ENCODE results near the gene TRIM29.
"Not testable (repeated sequence)": the region's sequence is repeated elsewhere in the genome, so short reads cannot be mapped to it uniquely, and the experiment has no call there.

Gene TRIM29

GRCh38 chr11:120146413-120147093 is 8.6 kb upstream of the TRIM29 start:
- Histone ChIP-seq H3K27ac (replicated peaks; ENCODE audit: low read length) (no peak overlapping the region), H3K27me3 (ENCODE audit: control insufficient read depth in 3 of 3, insufficient read depth in 3 of 3, low read depth in 1 of 3, low read length in 3 of 3) (peaks cover 0 to 31% (median 0%) of the 10 kb centered on the region in 3 experiments), H3K4me2 (ENCODE audit: insufficient read depth, low read length, poor library complexity, severe bottlenecking) (no peak overlapping the region), H3K36me3 (replicated peaks in 1 of 2; ENCODE audit: control insufficient read depth in 2 of 2, insufficient read depth in 2 of 2, low read length in 2 of 2) (no peaks in the 10 kb centered on the region), H2BK5ac (ENCODE audit: low read length) (no peak overlapping the region), H2AFZ (ENCODE audit: low read length) (no peak overlapping the region), H3K4me3 (ENCODE audit: low read length in 2 of 2) (no peak overlapping the region), H2BK12ac (ENCODE audit: low read length) (no peak overlapping the region), H3K4me1 (ENCODE audit: control insufficient read depth in 2 of 2, insufficient read depth in 1 of 2, low read depth in 1 of 2, low read length in 2 of 2) (no peaks in the 10 kb centered on the region), H2BK15ac (ENCODE audit: low read length) (no peak overlapping the region), H3K4ac (ENCODE audit: low read length) (no peak overlapping the region), H3K14ac (ENCODE audit: low read length) (no peak overlapping the region), H4K91ac (ENCODE audit: low read depth, low read length, poor library complexity) (no peak overlapping the region), H3K79me1 (ENCODE audit: low read depth, low read length) (no peaks in the 10 kb centered on the region), H4K8ac (ENCODE audit: low read depth, low read length) (no peak overlapping the region), H3K9me3 (replicated peaks in 1 of 2; ENCODE audit: control insufficient read depth in 2 of 2, insufficient read depth in 1 of 2, low read depth in 1 of 2, low read length in 2 of 2) (no peaks in the 10 kb centered on the region), H2BK120ac (ENCODE audit: low read depth, low read length) (peak overlapping the region; percentile 10), H3K9ac (ENCODE audit: low read depth, low read length, poor library complexity) (no peak overlapping the region), H3K23ac (ENCODE audit: low read depth, low read length, poor library complexity) (no peak overlapping the region), H3K18ac (ENCODE audit: low read length) (peak overlapping the region; percentile 52), H2AK5ac (ENCODE audit: low read depth, low read length) (no peak overlapping the region)
- WGBS, 2 donors (ENCODE audit: extremely low coverage in 2 of 2, insufficient read length in 2 of 2, insufficient replicate concordance in 1 of 2): no CpG with 5 or more reads among the region's 14 CpGs
- DNase-seq (ENCODE audit: low spot score): no peak

- no peak overlapping the region for H3K18ac ChIP-seq (ENCODE audit: low read length)
- no peak overlapping the region for H3K23ac ChIP-seq (ENCODE audit: low read depth, low read length, poor library complexity)
- H3K4me3 ChIP-seq (ENCODE audit: low read length in 2 of 2): no peak overlapping the region
- no peak overlapping the region for H3K4me2 ChIP-seq (ENCODE audit: insufficient read depth, low read length, poor library complexity, severe bottlenecking)
- H2BK120ac ChIP-seq (ENCODE audit: low read depth, low read length): no peak overlapping the region
- no peak overlapping the region for H2BK15ac ChIP-seq (ENCODE audit: low read length)
- H2BK5ac ChIP-seq (ENCODE audit: low read length): no peak overlapping the region
- no peak overlapping the region for H4K91ac ChIP-seq (ENCODE audit: low read depth, low read length, poor library complexity)
- H3K27ac ChIP-seq (replicated peaks; ENCODE audit: low read length): no peak overlapping the region
- peaks cover 0 to 43% (median 0%) of the 10 kb centered on the region in 3 experiments for H3K27me3 ChIP-seq (ENCODE audit: control insufficient read depth in 3 of 3, insufficient read depth in 3 of 3, low read depth in 1 of 3, low read length in 3 of 3)
- H3K4me1 ChIP-seq (ENCODE audit: control insufficient read depth in 2 of 2, insufficient read depth in 1 of 2, low read depth in 1 of 2, low read length in 2 of 2): peaks cover 0 to 2% of the 10 kb centered on the region in 2 donors
- no peaks in the 10 kb centered on the region for H3K79me1 ChIP-seq (ENCODE audit: low read depth, low read length)
- no peak overlapping the region for H2AK5ac ChIP-seq (ENCODE audit: low read depth, low read length)
- WGBS, 2 donors (ENCODE audit: extremely low coverage in 2 of 2, insufficient read length in 2 of 2, insufficient replicate concordance in 1 of 2): no CpG with 5 or more reads among the region's 8 CpGs
- H2AFZ ChIP-seq (ENCODE audit: low read length): no peak overlapping the region
- no peak for DNase-seq (ENCODE audit: low spot score)
- H3K36me3 ChIP-seq (replicated peaks in 1 of 2; ENCODE audit: control insufficient read depth in 2 of 2, insufficient read depth in 2 of 2, low read length in 2 of 2): no peaks in the 10 kb centered on the region
- no peak overlapping the region for H3K14ac ChIP-seq (ENCODE audit: low read length)
- no peak overlapping the region for H3K9ac ChIP-seq (ENCODE audit: low read depth, low read length, poor library complexity)
- no peak overlapping the region for H4K8ac ChIP-seq (ENCODE audit: low read depth, low read length)
- no peak overlapping the region for H3K4ac ChIP-seq (ENCODE audit: low read length)
- no peaks in the 10 kb centered on the region for H3K9me3 ChIP-seq (replicated peaks in 1 of 2; ENCODE audit: control insufficient read depth in 2 of 2, insufficient read depth in 1 of 2, low read depth in 1 of 2, low read length in 2 of 2)
- no peak overlapping the region for H2BK12ac ChIP-seq (ENCODE audit: low read length)
Measured at GRCh38 chr11:120144501-120144900, 6.6 kb upstream of the TRIM29 start.

- not testable (repeated sequence) for H3K4ac ChIP-seq (ENCODE audit: low read length); DNase-seq (ENCODE audit: low spot score); H3K27ac ChIP-seq (replicated peaks; ENCODE audit: low read length); H4K91ac ChIP-seq (ENCODE audit: low read depth, low read length, poor library complexity); H3K9me3 ChIP-seq (replicated peaks in 1 of 2; ENCODE audit: control insufficient read depth in 2 of 2, insufficient read depth in 1 of 2, low read depth in 1 of 2, low read length in 2 of 2); H3K4me1 ChIP-seq (ENCODE audit: control insufficient read depth in 2 of 2, insufficient read depth in 1 of 2, low read depth in 1 of 2, low read length in 2 of 2); H2BK5ac ChIP-seq (ENCODE audit: low read length); H4K8ac ChIP-seq (ENCODE audit: low read depth, low read length); H3K79me1 ChIP-seq (ENCODE audit: low read depth, low read length); H2BK12ac ChIP-seq (ENCODE audit: low read length); H3K23ac ChIP-seq (ENCODE audit: low read depth, low read length, poor library complexity); H3K4me2 ChIP-seq (ENCODE audit: insufficient read depth, low read length, poor library complexity, severe bottlenecking); H3K18ac ChIP-seq (ENCODE audit: low read length); H2BK120ac ChIP-seq (ENCODE audit: low read depth, low read length); H2AK5ac ChIP-seq (ENCODE audit: low read depth, low read length); H3K4me3 ChIP-seq (ENCODE audit: low read length in 2 of 2); H3K9ac ChIP-seq (ENCODE audit: low read depth, low read length, poor library complexity); H3K36me3 ChIP-seq (replicated peaks in 1 of 2; ENCODE audit: control insufficient read depth in 2 of 2, insufficient read depth in 2 of 2, low read length in 2 of 2); H2AFZ ChIP-seq (ENCODE audit: low read length); H3K14ac ChIP-seq (ENCODE audit: low read length); H2BK15ac ChIP-seq (ENCODE audit: low read length)
- WGBS, 2 donors (ENCODE audit: extremely low coverage in 2 of 2, insufficient read length in 2 of 2, insufficient replicate concordance in 1 of 2): no CpG with 5 or more reads among the region's 11 CpGs
- H3K27me3 ChIP-seq (ENCODE audit: control insufficient read depth in 3 of 3, insufficient read depth in 3 of 3, low read depth in 1 of 3, low read length in 3 of 3): peaks cover 0 to 43% (median 0%) of the 10 kb centered on the region in 3 experiments
Measured at GRCh38 chr11:120143472-120143871, 5.6 kb upstream of the TRIM29 start.

GRCh38 chr11:120142441-120143100 is 4.7 kb upstream of the TRIM29 start:
- H2BK5ac ChIP-seq (ENCODE audit: low read length): no peak overlapping the region
- H2AFZ ChIP-seq (ENCODE audit: low read length): no peak overlapping the region
- H3K27me3 ChIP-seq (ENCODE audit: control insufficient read depth in 3 of 3, insufficient read depth in 3 of 3, low read depth in 1 of 3, low read length in 3 of 3): peaks cover 0 to 36% (median 0%) of the 10 kb centered on the region in 3 experiments
- H3K23ac ChIP-seq (ENCODE audit: low read depth, low read length, poor library complexity): no peak overlapping the region
- H3K14ac ChIP-seq (ENCODE audit: low read length): no peak overlapping the region
- peaks cover 0 to 8% of the 10 kb centered on the region in 2 donors for H3K4me1 ChIP-seq (ENCODE audit: control insufficient read depth in 2 of 2, insufficient read depth in 1 of 2, low read depth in 1 of 2, low read length in 2 of 2)
- no peak overlapping the region for H3K4me3 ChIP-seq (ENCODE audit: low read length in 2 of 2)
- no peak overlapping the region for H4K8ac ChIP-seq (ENCODE audit: low read depth, low read length)
- H3K79me1 ChIP-seq (ENCODE audit: low read depth, low read length): no peaks in the 10 kb centered on the region
- no peak overlapping the region for H2BK120ac ChIP-seq (ENCODE audit: low read depth, low read length)
- no peak overlapping the region for H2BK15ac ChIP-seq (ENCODE audit: low read length)
- H2AK5ac ChIP-seq (ENCODE audit: low read depth, low read length): no peak overlapping the region
- H3K27ac ChIP-seq (replicated peaks; ENCODE audit: low read length): no peak overlapping the region
- H3K4me2 ChIP-seq (ENCODE audit: insufficient read depth, low read length, poor library complexity, severe bottlenecking): no peak overlapping the region
- no peak overlapping the region for H3K4ac ChIP-seq (ENCODE audit: low read length)
- H3K9ac ChIP-seq (ENCODE audit: low read depth, low read length, poor library complexity): no peak overlapping the region
- WGBS, 2 donors (ENCODE audit: extremely low coverage in 2 of 2, insufficient read length in 2 of 2, insufficient replicate concordance in 1 of 2): no CpG with 5 or more reads among the region's 9 CpGs
- H3K36me3 ChIP-seq (replicated peaks in 1 of 2; ENCODE audit: control insufficient read depth in 2 of 2, insufficient read depth in 2 of 2, low read length in 2 of 2): no peaks in the 10 kb centered on the region
- no peak overlapping the region for H4K91ac ChIP-seq (ENCODE audit: low read depth, low read length, poor library complexity)
- no peak overlapping the region for H3K18ac ChIP-seq (ENCODE audit: low read length)
- DNase-seq (ENCODE audit: low spot score): no peak
- no peaks in the 10 kb centered on the region for H3K9me3 ChIP-seq (replicated peaks in 1 of 2; ENCODE audit: control insufficient read depth in 2 of 2, insufficient read depth in 1 of 2, low read depth in 1 of 2, low read length in 2 of 2)
- H2BK12ac ChIP-seq (ENCODE audit: low read length): no peak overlapping the region

All from neuronal stem cell (in vitro differentiated cells).